Endodermal cell (in vitro differentiated cells): Measurements from ENCODE around the gene NUPR1. TPM values are rescaled to one million over a fixed set of nuclear protein-coding genes. Genes with fewer than 3 reads are reported as not detected.

ENCODE experiments used
- DNase-seq: peaks from one replicate; pipeline ENCODE4 v3.0.0-alpha.2; 2017
- H3K27ac ChIP-seq: 2 replicates; pipeline ENCODE4 v1.5.1; 2013; ENCODE audit warnings: mild to moderate bottlenecking, low read depth, low read length, moderate library complexity
- H3K27me3 ChIP-seq: 2 replicates; pipeline ENCODE4 v1.6.1; 2013; ENCODE audit warnings: mild to moderate bottlenecking, low read length, moderate library complexity; ENCODE audit not compliant: insufficient read depth, control insufficient read depth, poor library complexity, severe bottlenecking
- H3K36me3 ChIP-seq: 2 replicates; pipeline ENCODE4 v1.7.0; 2013; ENCODE audit warnings: mild to moderate bottlenecking, low read length, moderate library complexity; ENCODE audit not compliant: control insufficient read depth, insufficient read depth
- H3K4me1 ChIP-seq: one replicate; pipeline ENCODE4 v1.7.0; 2013; ENCODE audit warnings: low read length; ENCODE audit not compliant: control insufficient read depth, insufficient read depth
- H3K4me3 ChIP-seq: 2 replicates; pipeline ENCODE4 v1.5.1; 2013; ENCODE audit warnings: mild to moderate bottlenecking, low read length, moderate library complexity
- H3K9ac ChIP-seq: 2 replicates; pipeline ENCODE4 v1.6.1; 2013; ENCODE audit warnings: mild to moderate bottlenecking, low read length, moderate library complexity; ENCODE audit not compliant: poor library complexity, severe bottlenecking; ENCODE audit errors: extremely low read depth
- H3K9me3 ChIP-seq: 2 replicates; pipeline ENCODE4 v1.6.1; 2013; ENCODE audit warnings: mild to moderate bottlenecking, low read length, moderate library complexity; ENCODE audit not compliant: control insufficient read depth
- H3K27ac Mint-ChIP-seq: 2 replicates; pipeline ENCODE4 v1.8.0; 2020; ENCODE audit warnings: mixed read lengths
- H3K27me3 Mint-ChIP-seq: 2 replicates; pipeline ENCODE4 v1.8.0; 2021; ENCODE audit warnings: mild to moderate bottlenecking, mixed read lengths; ENCODE audit not compliant: insufficient read depth
- H3K36me3 Mint-ChIP-seq: 2 replicates; pipeline ENCODE4 v1.8.0; 2020; ENCODE audit warnings: low read depth, mixed read lengths
- H3K4me1 Mint-ChIP-seq: 2 replicates; pipeline ENCODE4 v1.8.0; 2020; ENCODE audit warnings: mixed read lengths
- H3K4me3 Mint-ChIP-seq: 2 replicates; pipeline ENCODE4 v1.8.0; 2020; ENCODE audit warnings: mild to moderate bottlenecking, moderate library complexity, mixed read lengths
- H3K9me3 Mint-ChIP-seq: 2 replicates; pipeline ENCODE4 v1.8.0; 2020; ENCODE audit warnings: mild to moderate bottlenecking, mixed read lengths
- CTCF ChIP-seq: fragments of 200-600 bp; sonication (generic); conservative IDR thresholded peaks from 2 replicates; pipeline ENCODE4 v1.5.0; 2021; ENCODE audit warnings: antibody characterized with exemption, mild to moderate bottlenecking
- WGBS, 2 experiments: methylation state at CpG; one replicate each; pipeline versions ENCODE4 v1.1.5 to v1.1.7; 2013; ENCODE audit warnings: missing lambda C conversion rate in 2 of 2, mixed read lengths in 1 of 2; ENCODE audit not compliant: insufficient coverage in 1 of 2, insufficient read length in 1 of 2; 5-methylcytosine and 5-hydroxymethylcytosine counted together
- total RNA-seq, 2 donors: library from RNA; stranded (reverse); fragmentation: NEBNext Ultra II Directional in 1 of 2; extraction: Animal tissue kit (Norgen Biotek cat#: 25700) in 1 of 2; gene quantifications; 2 replicates in 1 of 2; 3 replicates in 1 of 2; pipeline ENCODE4 v1.2.1, GENCODE V29; 2021

The NUPR1 gene
- total RNA-seq, 2 donors from 2014 or later: not detected

- 96 to 97% methylated on average over 7 to 11 of the region's 11 CpGs for WGBS, 2 experiments
Measured at GRCh38 chr16:28585674-28586073, 46.9 kb upstream of the NUPR1 start.

GRCh38 chr16:28580726-28581315, 42.0 kb upstream of the NUPR1 start:
- Histone ChIP-seq H3K9ac (no peak overlapping the region), H3K9me3 (no peaks in the 10 kb centered on the region), H3K4me3 (no peak overlapping the region), H3K27me3 (no peaks in the 10 kb centered on the region), H3K4me1 (no peaks in the 10 kb centered on the region), H3K36me3 (peaks cover 13% of the 10 kb centered on the region), H3K27ac (no peak overlapping the region)
- Mint-ChIP-seq H3K9me3 (no peaks in the 10 kb centered on the region), H3K27ac (no peak overlapping the region), H3K27me3 (no peaks in the 10 kb centered on the region), H3K4me1 (no peaks in the 10 kb centered on the region), H3K36me3 (peaks cover 30% of the 10 kb centered on the region), H3K4me3 (no peak overlapping the region)
- DNase-seq: no peak
- TF ChIP-seq CTCF: no peak
- 93 to 99% methylated on average over 8 to 15 of the region's 15 CpGs for WGBS, 2 experiments

More at GRCh38 chr16:28585674-28586073, 46.9 kb upstream of the NUPR1 start:
- Histone ChIP-seq H3K4me1 (no peaks in the 10 kb centered on the region), H3K27me3 (no peaks in the 10 kb centered on the region), H3K4me3 (no peak overlapping the region), H3K9me3 (no peaks in the 10 kb centered on the region), H3K27ac (no peak overlapping the region), H3K36me3 (peaks cover 20% of the 10 kb centered on the region), H3K9ac (no peak overlapping the region)
- H3K9me3 Mint-ChIP-seq: no peaks in the 10 kb centered on the region
- no peaks in the 10 kb centered on the region for H3K4me1 Mint-ChIP-seq
- peaks cover 55% of the 10 kb centered on the region for H3K36me3 Mint-ChIP-seq
- no peaks in the 10 kb centered on the region for H3K27me3 Mint-ChIP-seq
- no peak overlapping the region for H3K4me3 Mint-ChIP-seq
- no peak overlapping the region for H3K27ac Mint-ChIP-seq
- DNase-seq: no peak
- TF ChIP-seq CTCF: no peak

- Histone ChIP-seq H3K9me3 (no peaks in the 10 kb centered on the region), H3K9ac (no peak overlapping the region), H3K27me3 (no peaks in the 10 kb centered on the region), H3K36me3 (no peaks in the 10 kb centered on the region), H3K27ac (no peak overlapping the region), H3K4me1 (no peaks in the 10 kb centered on the region), H3K4me3 (no peak overlapping the region)
- H3K27me3 Mint-ChIP-seq: no peaks in the 10 kb centered on the region
- TF ChIP-seq CTCF: no peak
- no peak overlapping the region for H3K27ac Mint-ChIP-seq
- no peak for DNase-seq
- H3K4me3 Mint-ChIP-seq: no peak overlapping the region
- H3K4me1 Mint-ChIP-seq: peaks cover 23% of the 10 kb centered on the region
- WGBS, 2 experiments: 90 to 96% methylated on average over 7 to 8 of the region's 8 CpGs
- H3K36me3 Mint-ChIP-seq: peaks cover 3% of the 10 kb centered on the region
- no peaks in the 10 kb centered on the region for H3K9me3 Mint-ChIP-seq
Measured at GRCh38 chr16:28575446-28576109, 36.8 kb upstream of the NUPR1 start.
